GM12875 (cell line): Measurements from ENCODE around the gene FBH1.
"Not testable (repeated sequence)": the region's sequence is repeated elsewhere in the genome, so short reads cannot be mapped to it uniquely, and the experiment has no call there.

Experiments
- H3K4me3 ChIP-seq: one replicate; pipeline ENCODE4 v1.5.1; 2011; ENCODE audit warnings: low read depth, low read length, control low read depth
- TF ChIP-seq, protein P1 (sequence below): IDR thresholded peaks from 2 replicates; pipeline ENCODE4 v1.5.1; 2011; ENCODE audit warnings: low read depth, mild to moderate bottlenecking, control low read depth, inconsistent platforms, low read length, moderate library complexity, borderline replicate concordance; ENCODE audit not compliant: insufficient read depth

The FBH1 gene

GRCh38 chr10:5959581-5960069 lies 69.6 kb downstream of the FBH1 start:
- no peak overlapping the region for H3K4me3 ChIP-seq
- TF ChIP-seq, protein P1, sequence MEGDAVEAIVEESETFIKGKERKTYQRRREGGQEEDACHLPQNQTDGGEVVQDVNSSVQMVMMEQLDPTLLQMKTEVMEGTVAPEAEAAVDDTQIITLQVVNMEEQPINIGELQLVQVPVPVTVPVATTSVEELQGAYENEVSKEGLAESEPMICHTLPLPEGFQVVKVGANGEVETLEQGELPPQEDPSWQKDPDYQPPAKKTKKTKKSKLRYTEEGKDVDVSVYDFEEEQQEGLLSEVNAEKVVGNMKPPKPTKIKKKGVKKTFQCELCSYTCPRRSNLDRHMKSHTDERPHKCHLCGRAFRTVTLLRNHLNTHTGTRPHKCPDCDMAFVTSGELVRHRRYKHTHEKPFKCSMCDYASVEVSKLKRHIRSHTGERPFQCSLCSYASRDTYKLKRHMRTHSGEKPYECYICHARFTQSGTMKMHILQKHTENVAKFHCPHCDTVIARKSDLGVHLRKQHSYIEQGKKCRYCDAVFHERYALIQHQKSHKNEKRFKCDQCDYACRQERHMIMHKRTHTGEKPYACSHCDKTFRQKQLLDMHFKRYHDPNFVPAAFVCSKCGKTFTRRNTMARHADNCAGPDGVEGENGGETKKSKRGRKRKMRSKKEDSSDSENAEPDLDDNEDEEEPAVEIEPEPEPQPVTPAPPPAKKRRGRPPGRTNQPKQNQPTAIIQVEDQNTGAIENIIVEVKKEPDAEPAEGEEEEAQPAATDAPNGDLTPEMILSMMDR = no peak

- TF ChIP-seq, protein P1 = no peak
These were observed 70.3 kb downstream of the FBH1 start for GRCh38 chr10:5960070-5960972.

DNA sequence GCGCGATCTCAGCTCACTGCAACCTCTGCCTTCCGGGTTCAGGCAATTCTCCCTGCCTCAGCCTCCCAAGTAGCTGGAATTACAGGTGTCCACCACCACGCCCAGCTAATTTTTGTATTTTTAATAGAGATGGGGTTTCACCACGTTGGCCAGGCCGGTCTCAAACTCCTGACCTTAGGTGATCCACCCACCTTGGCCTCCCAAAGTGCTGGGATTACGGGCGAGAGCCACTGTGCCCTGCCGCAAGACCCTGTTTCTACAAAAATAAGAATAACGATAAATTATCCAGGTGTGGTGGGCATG lies 70.9 kb downstream of the FBH1 start:
- H3K4me3 ChIP-seq = not testable (repeated sequence)

More at GRCh38 chr10:5960070-5960972, 70.3 kb downstream of the FBH1 start:
- H3K4me3 ChIP-seq = no peak overlapping the region

GRCh38 chr10:5961405-5962100 lies 71.5 kb downstream of the FBH1 start:
- H3K4me3 ChIP-seq = no peak overlapping the region
- TF ChIP-seq, protein P1 = no peak

DNA sequence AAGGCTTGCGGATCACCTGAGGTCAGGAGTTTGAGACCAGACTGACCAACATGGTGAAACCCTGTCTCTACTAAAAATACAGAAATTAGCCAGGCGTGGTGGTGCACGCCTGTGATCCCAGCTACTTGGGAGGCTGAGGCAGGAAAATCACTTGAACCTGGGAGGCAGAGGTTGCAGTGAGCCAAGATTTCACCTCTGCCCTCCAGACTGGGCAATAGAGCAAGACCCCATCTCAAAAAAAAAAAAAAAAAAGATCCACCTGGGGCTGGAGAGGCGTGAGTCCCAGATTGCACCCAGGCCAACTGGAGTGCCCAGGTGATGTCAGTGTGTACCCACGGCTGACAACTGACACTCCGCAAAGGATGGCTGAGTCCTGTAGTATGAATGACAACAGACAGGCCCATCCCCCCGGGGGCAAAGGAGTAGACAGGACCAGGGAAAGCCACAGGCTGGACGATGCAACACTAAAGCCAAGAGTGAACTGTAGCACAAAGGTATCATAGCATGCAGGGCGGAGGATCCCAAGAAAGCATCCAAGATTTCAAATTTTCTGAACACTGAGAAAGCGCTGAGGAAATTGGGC lies 72.4 kb downstream of the FBH1 start:
- not testable (repeated sequence) for H3K4me3 ChIP-seq

DNA sequence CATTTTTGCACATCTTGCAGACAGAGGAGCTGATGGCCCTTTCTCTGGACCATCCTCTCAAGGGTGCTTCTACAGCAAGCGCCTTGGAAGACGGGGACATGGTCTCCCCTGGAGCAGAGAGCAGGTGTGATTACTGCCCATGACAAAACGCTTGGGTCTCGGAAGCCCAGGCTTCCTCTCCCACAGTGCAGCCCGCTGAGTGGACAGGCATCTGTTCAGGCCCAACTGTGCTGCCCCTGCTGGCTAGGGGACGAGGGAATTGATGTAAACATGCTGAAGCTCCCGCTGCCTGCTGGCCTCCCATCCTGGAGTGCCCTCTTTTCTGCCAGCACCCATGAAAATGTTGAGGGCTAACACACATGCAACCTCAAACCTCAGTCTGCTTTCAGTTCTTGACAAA lies 73.0 kb downstream of the FBH1 start:
- TF ChIP-seq, protein P1 = no peak
- no peak overlapping the region for H3K4me3 ChIP-seq

- TF ChIP-seq, protein P1 = no peak
- H3K4me3 ChIP-seq = no peak overlapping the region
These were observed 73.5 kb downstream of the FBH1 start for GRCh38 chr10:5963591-5963990.

- TF ChIP-seq, protein P1 = no peak
These were observed 74.7 kb downstream of the FBH1 start for GRCh38 chr10:5964736-5965135.

More at GRCh38 chr10:5964736-5965135, 74.7 kb downstream of the FBH1 start:
- H3K4me3 ChIP-seq = no peak overlapping the region
